ENCODE results near the gene POU2F2. TPM values are rescaled to one million over a fixed set of nuclear protein-coding genes. Genes with fewer than 3 reads are reported as not detected.

POU2F2 gene
- polyA plus RNA-seq, 1 experiment, result 1.9 TPM

- TF ChIP-seq CTCF (IDR thresholded peaks at IDR 0.05; ENCODE audit: low read depth, low read length), result no peak
- Histone ChIP-seq H3K27ac (ENCODE audit: low read depth, low read length) (no peak overlapping the region), H3K27me3 (ENCODE audit: control insufficient read depth, insufficient read depth, low read length) (peaks cover 61% of the 10 kb centered on the region), H3K9me3 (ENCODE audit: control insufficient read depth, insufficient read depth, low read length) (no peaks in the 10 kb centered on the region; the same call in 1 of the 2 replicates), H3K4me3 (ENCODE audit: low read depth, low read length) (no peak overlapping the region)
- no peak for DNase-seq (ENCODE audit: low read depth, low spot score)
- POLR2A ChIA-PET, result no interaction called here
- CTCF ChIA-PET, result no interaction called here
These were observed 63.9 kb downstream of the POU2F2 start for GRCh38 chr19:42068361-42068755.

- POLR2A ChIA-PET, result no interaction called here
- no peak overlapping the region for H3K27ac ChIP-seq (ENCODE audit: low read depth, low read length)
- TF ChIP-seq CTCF (IDR thresholded peaks at IDR 0.05; ENCODE audit: low read depth, low read length), result no peak
- H3K4me3 ChIP-seq (ENCODE audit: low read depth, low read length), result no peak overlapping the region
- H3K9me3 ChIP-seq (ENCODE audit: control insufficient read depth, insufficient read depth, low read length), result no peaks in the 10 kb centered on the region; the same call in 1 of the 2 replicates
- CTCF ChIA-PET, result interaction anchor here (2.0 kb wide), 1 partner anchor 32 kb away, joined by 7 read pairs; no protein-coding TSS in a partner anchor
- DNase-seq (ENCODE audit: low read depth, low spot score), result no peak
- H3K27me3 ChIP-seq (ENCODE audit: control insufficient read depth, insufficient read depth, low read length), result peaks cover 64% of the 10 kb centered on the region
These were observed 64.8 kb downstream of the POU2F2 start for GRCh38 chr19:42067315-42067888.

- TF ChIP-seq CTCF (IDR thresholded peaks at IDR 0.05; ENCODE audit: low read depth, low read length), result no peak
- POLR2A ChIA-PET, result no interaction called here
- Histone ChIP-seq H3K27me3 (ENCODE audit: control insufficient read depth, insufficient read depth, low read length) (peaks cover 64% of the 10 kb centered on the region), H3K4me3 (ENCODE audit: low read depth, low read length) (no peak overlapping the region), H3K9me3 (ENCODE audit: control insufficient read depth, insufficient read depth, low read length) (no peaks in the 10 kb centered on the region; the same call in 1 of the 2 replicates), H3K27ac (ENCODE audit: low read depth, low read length) (no peak overlapping the region)
- DNase-seq (ENCODE audit: low read depth, low spot score), result no peak
- CTCF ChIA-PET, result interaction anchor here (1.0 to 2.0 kb wide), 2 partner anchors 31 to 43 kb away, joined by 3 to 7 read pairs; no protein-coding TSS in a partner anchor
These were observed 66.0 kb downstream of the POU2F2 start for GRCh38 chr19:42066075-42066754.

GRCh38 chr19:42065511-42065910, 66.7 kb downstream of the POU2F2 start:
- H3K27ac ChIP-seq (ENCODE audit: low read depth, low read length), result no peak overlapping the region
- peaks cover 60% of the 10 kb centered on the region for H3K27me3 ChIP-seq (ENCODE audit: control insufficient read depth, insufficient read depth, low read length)
- no peaks in the 10 kb centered on the region; the same call in 1 of the 2 replicates for H3K9me3 ChIP-seq (ENCODE audit: control insufficient read depth, insufficient read depth, low read length)
- POLR2A ChIA-PET, result no interaction called here
- TF ChIP-seq CTCF (IDR thresholded peaks at IDR 0.05; ENCODE audit: low read depth, low read length), result no peak
- DNase-seq (ENCODE audit: low read depth, low spot score), result no peak
- CTCF ChIA-PET, result interaction anchor here (1.0 kb wide), 1 partner anchor 43 kb away, joined by 3 read pairs; no protein-coding TSS in a partner anchor
- H3K4me3 ChIP-seq (ENCODE audit: low read depth, low read length), result no peak overlapping the region

- CTCF ChIA-PET, result interaction anchor here (0.7 to 1.0 kb wide), 2 partner anchors 30 to 44 kb away, joined by 3 to 5 read pairs; no protein-coding TSS in a partner anchor
These were observed 67.2 kb downstream of the POU2F2 start for GRCh38 chr19:42065051-42065450.

More at GRCh38 chr19:42065051-42065450, 67.2 kb downstream of the POU2F2 start:
- no peak overlapping the region for H3K27ac ChIP-seq (ENCODE audit: low read depth, low read length)
- DNase-seq (ENCODE audit: low read depth, low spot score), result no peak
- no peak for TF ChIP-seq CTCF (IDR thresholded peaks at IDR 0.05; ENCODE audit: low read depth, low read length)
- H3K27me3 ChIP-seq (ENCODE audit: control insufficient read depth, insufficient read depth, low read length), result peaks cover 56% of the 10 kb centered on the region
- H3K9me3 ChIP-seq (ENCODE audit: control insufficient read depth, insufficient read depth, low read length), result no peaks in the 10 kb centered on the region; the same call in 1 of the 2 replicates
- H3K4me3 ChIP-seq (ENCODE audit: low read depth, low read length), result no peak overlapping the region
- POLR2A ChIA-PET, result no interaction called here

Data from AG04450 (cell line).